Measurements from ENCODE around the gene DNASE1L3. TPM values are rescaled to one million over a fixed set of nuclear protein-coding genes. Genes with fewer than 3 reads are reported as not detected.
"Not testable (repeated sequence)": the region's sequence is repeated elsewhere in the genome, so short reads cannot be mapped to it uniquely, and the experiment has no call there.

DNASE1L3 gene
- polyA plus RNA-seq, 1 donor = 56.2 TPM

- not testable (repeated sequence) for H3K27ac ChIP-seq (ENCODE audit: low read length); H3K27me3 ChIP-seq (ENCODE audit: control insufficient read depth, insufficient read depth, low read length); H3K9me3 ChIP-seq (ENCODE audit: control insufficient read depth, low read depth, low read length); H3K4me1 ChIP-seq (ENCODE audit: control insufficient read depth, insufficient read depth, low read length); DNase-seq; H3K36me3 ChIP-seq (ENCODE audit: control insufficient read depth, insufficient read depth, low read length); H3K4me3 ChIP-seq (ENCODE audit: low read length)
- WGBS (ENCODE audit: insufficient coverage, low lambda C conversion rate) = 33% methylated on average over 2 of the region's 3 CpGs
These were observed 9.3 kb downstream of the DNASE1L3 start for GRCh38 chr3:58201451-58201850.

- H3K27ac ChIP-seq (ENCODE audit: low read length) = no peak overlapping the region
- DNase-seq = no peak
- H3K4me3 ChIP-seq (ENCODE audit: low read length) = no peak overlapping the region
- H3K4me1 ChIP-seq (ENCODE audit: control insufficient read depth, insufficient read depth, low read length) = no peaks in the 10 kb centered on the region
- H3K9me3 ChIP-seq (ENCODE audit: control insufficient read depth, low read depth, low read length) = no peaks in the 10 kb centered on the region
- no CpG with 5 or more reads among the region's 11 CpGs for WGBS (ENCODE audit: insufficient coverage, low lambda C conversion rate)
- H3K27me3 ChIP-seq (ENCODE audit: control insufficient read depth, insufficient read depth, low read length) = no peaks in the 10 kb centered on the region
- H3K36me3 ChIP-seq (ENCODE audit: control insufficient read depth, insufficient read depth, low read length) = no peaks in the 10 kb centered on the region
These were observed 9.9 kb downstream of the DNASE1L3 start for GRCh38 chr3:58200846-58201355.

GRCh38 chr3:58200121-58200709, 10.6 kb downstream of the DNASE1L3 start:
- no peak overlapping the region for H3K27ac ChIP-seq (ENCODE audit: low read length)
- DNase-seq = no peak
- H3K4me3 ChIP-seq (ENCODE audit: low read length) = no peak overlapping the region
- no peaks in the 10 kb centered on the region for H3K4me1 ChIP-seq (ENCODE audit: control insufficient read depth, insufficient read depth, low read length)
- no peaks in the 10 kb centered on the region for H3K27me3 ChIP-seq (ENCODE audit: control insufficient read depth, insufficient read depth, low read length)
- no peaks in the 10 kb centered on the region for H3K9me3 ChIP-seq (ENCODE audit: control insufficient read depth, low read depth, low read length)
- no peaks in the 10 kb centered on the region for H3K36me3 ChIP-seq (ENCODE audit: control insufficient read depth, insufficient read depth, low read length)

- Histone ChIP-seq H3K36me3 (ENCODE audit: control insufficient read depth, insufficient read depth, low read length) (no peaks in the 10 kb centered on the region), H3K27me3 (ENCODE audit: control insufficient read depth, insufficient read depth, low read length) (no peaks in the 10 kb centered on the region), H3K4me1 (ENCODE audit: control insufficient read depth, insufficient read depth, low read length) (no peaks in the 10 kb centered on the region), H3K9me3 (ENCODE audit: control insufficient read depth, low read depth, low read length) (no peaks in the 10 kb centered on the region), H3K27ac (ENCODE audit: low read length) (no peak overlapping the region), H3K4me3 (ENCODE audit: low read length) (no peak overlapping the region)
- no peak for DNase-seq
These were observed 12.0 kb downstream of the DNASE1L3 start for GRCh38 chr3:58198804-58199203.

- no peak overlapping the region for H3K4me3 ChIP-seq (ENCODE audit: low read length)
- no peaks in the 10 kb centered on the region for H3K9me3 ChIP-seq (ENCODE audit: control insufficient read depth, low read depth, low read length)
- DNase-seq = no peak
- no peaks in the 10 kb centered on the region for H3K36me3 ChIP-seq (ENCODE audit: control insufficient read depth, insufficient read depth, low read length)
- H3K4me1 ChIP-seq (ENCODE audit: control insufficient read depth, insufficient read depth, low read length) = no peaks in the 10 kb centered on the region
- no peak overlapping the region for H3K27ac ChIP-seq (ENCODE audit: low read length)
- WGBS (ENCODE audit: insufficient coverage, low lambda C conversion rate) = no CpG with 5 or more reads among the region's 8 CpGs
- no peaks in the 10 kb centered on the region for H3K27me3 ChIP-seq (ENCODE audit: control insufficient read depth, insufficient read depth, low read length)
These were observed 12.4 kb downstream of the DNASE1L3 start for GRCh38 chr3:58198362-58198761.

GRCh38 chr3:58197588-58197987, 13.2 kb downstream of the DNASE1L3 start:
- no peaks in the 10 kb centered on the region for H3K36me3 ChIP-seq (ENCODE audit: control insufficient read depth, insufficient read depth, low read length)
- no peaks in the 10 kb centered on the region for H3K4me1 ChIP-seq (ENCODE audit: control insufficient read depth, insufficient read depth, low read length)
- H3K4me3 ChIP-seq (ENCODE audit: low read length) = no peak overlapping the region
- no peaks in the 10 kb centered on the region for H3K27me3 ChIP-seq (ENCODE audit: control insufficient read depth, insufficient read depth, low read length)
- no peak for DNase-seq
- WGBS (ENCODE audit: insufficient coverage, low lambda C conversion rate) = 80% methylated on average over 1 of the region's 10 CpGs
- H3K9me3 ChIP-seq (ENCODE audit: control insufficient read depth, low read depth, low read length) = no peaks in the 10 kb centered on the region
- no peak overlapping the region for H3K27ac ChIP-seq (ENCODE audit: low read length)

- Histone ChIP-seq H3K4me3 (ENCODE audit: low read length) (no peak overlapping the region), H3K4me1 (ENCODE audit: control insufficient read depth, insufficient read depth, low read length) (no peaks in the 10 kb centered on the region), H3K27ac (ENCODE audit: low read length) (no peak overlapping the region), H3K36me3 (ENCODE audit: control insufficient read depth, insufficient read depth, low read length) (no peaks in the 10 kb centered on the region), H3K9me3 (ENCODE audit: control insufficient read depth, low read depth, low read length) (no peaks in the 10 kb centered on the region), H3K27me3 (ENCODE audit: control insufficient read depth, insufficient read depth, low read length) (no peaks in the 10 kb centered on the region)
- 89% methylated on average over 5 of the region's 12 CpGs for WGBS (ENCODE audit: insufficient coverage, low lambda C conversion rate)
- no peak for DNase-seq
These were observed 16.9 kb downstream of the DNASE1L3 start for GRCh38 chr3:58193682-58194407.

- Histone ChIP-seq H3K4me3 (ENCODE audit: low read length) (no peak overlapping the region), H3K27me3 (ENCODE audit: control insufficient read depth, insufficient read depth, low read length) (no peaks in the 10 kb centered on the region), H3K9me3 (ENCODE audit: control insufficient read depth, low read depth, low read length) (no peaks in the 10 kb centered on the region), H3K27ac (ENCODE audit: low read length) (no peak overlapping the region), H3K4me1 (ENCODE audit: control insufficient read depth, insufficient read depth, low read length) (no peaks in the 10 kb centered on the region), H3K36me3 (ENCODE audit: control insufficient read depth, insufficient read depth, low read length) (no peaks in the 10 kb centered on the region)
- WGBS (ENCODE audit: insufficient coverage, low lambda C conversion rate) = no CpG with 5 or more reads among the region's 5 CpGs
- DNase-seq = no peak
These were observed 18.7 kb downstream of the DNASE1L3 start for GRCh38 chr3:58192069-58192468.

GRCh38 chr3:58191361-58191991, 19.3 kb downstream of the DNASE1L3 start:
- no peaks in the 10 kb centered on the region for H3K4me1 ChIP-seq (ENCODE audit: control insufficient read depth, insufficient read depth, low read length)
- H3K27me3 ChIP-seq (ENCODE audit: control insufficient read depth, insufficient read depth, low read length) = no peaks in the 10 kb centered on the region
- no peak overlapping the region for H3K27ac ChIP-seq (ENCODE audit: low read length)
- WGBS (ENCODE audit: insufficient coverage, low lambda C conversion rate) = no CpG with 5 or more reads among the region's 10 CpGs
- H3K4me3 ChIP-seq (ENCODE audit: low read length) = no peak overlapping the region
- no peak for DNase-seq
- no peaks in the 10 kb centered on the region for H3K36me3 ChIP-seq (ENCODE audit: control insufficient read depth, insufficient read depth, low read length)
- no peaks in the 10 kb centered on the region for H3K9me3 ChIP-seq (ENCODE audit: control insufficient read depth, low read depth, low read length)

- no peak overlapping the region for H3K4me3 ChIP-seq (ENCODE audit: low read length)
- H3K9me3 ChIP-seq (ENCODE audit: control insufficient read depth, low read depth, low read length) = no peaks in the 10 kb centered on the region
- WGBS (ENCODE audit: insufficient coverage, low lambda C conversion rate) = 57% methylated on average over 1 of the region's 4 CpGs
- no peak overlapping the region for H3K27ac ChIP-seq (ENCODE audit: low read length)
- no peaks in the 10 kb centered on the region for H3K4me1 ChIP-seq (ENCODE audit: control insufficient read depth, insufficient read depth, low read length)
- no peak for DNase-seq
- no peaks in the 10 kb centered on the region for H3K27me3 ChIP-seq (ENCODE audit: control insufficient read depth, insufficient read depth, low read length)
- no peaks in the 10 kb centered on the region for H3K36me3 ChIP-seq (ENCODE audit: control insufficient read depth, insufficient read depth, low read length)
These were observed 19.9 kb downstream of the DNASE1L3 start for GRCh38 chr3:58190882-58191281.

All from large intestine (tissue), 3 donors.